Esophagus squamous epithelium (tissue), 4 donors: ENCODE measurements around the gene TRAK1.

Source experiments
- POLR2A ChIP-seq, 4 donors: fragments of 450-650 bp; IDR thresholded peaks; one replicate each; pipeline ENCODE4 v1.6.1; 2017; ENCODE audit warnings: antibody characterized with exemption in 4 of 4, mild to moderate bottlenecking in 4 of 4, moderate library complexity in 3 of 4
- TF ChIP-seq, protein P1 (sequence below), 6 experiments: fragments of 450-650 bp in 4 of 6; fragments of 200-600 bp in 2 of 6; sonication (generic) in 2 of 6; IDR thresholded peaks; one replicate each; pipeline ENCODE4 v1.5.1; 2016 to 2019; ENCODE audit warnings: antibody characterized with exemption in 6 of 6, mild to moderate bottlenecking in 4 of 6, moderate library complexity in 4 of 6

DNA sequence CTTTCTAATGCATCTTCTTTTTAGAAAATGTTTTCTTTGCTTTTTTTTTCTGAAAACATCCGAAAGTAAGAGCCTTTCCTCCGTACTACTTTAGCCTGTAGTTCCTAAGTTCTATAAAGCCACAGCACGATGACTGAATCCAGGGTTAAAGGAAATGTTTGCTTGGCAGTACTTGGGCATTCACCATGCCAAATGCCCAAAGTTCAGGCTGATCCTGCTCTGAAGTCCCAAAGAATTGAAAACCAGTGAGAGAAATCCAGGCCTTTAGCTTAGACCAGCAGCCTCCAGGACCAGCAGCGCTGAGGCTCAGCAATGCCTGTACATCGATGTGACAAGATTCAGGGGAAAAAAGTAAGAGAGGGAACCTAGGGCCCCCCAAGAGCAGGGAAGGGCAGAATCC lies 139.7 kb downstream of the TRAK1 start:
- TF ChIP-seq, protein P1, sequence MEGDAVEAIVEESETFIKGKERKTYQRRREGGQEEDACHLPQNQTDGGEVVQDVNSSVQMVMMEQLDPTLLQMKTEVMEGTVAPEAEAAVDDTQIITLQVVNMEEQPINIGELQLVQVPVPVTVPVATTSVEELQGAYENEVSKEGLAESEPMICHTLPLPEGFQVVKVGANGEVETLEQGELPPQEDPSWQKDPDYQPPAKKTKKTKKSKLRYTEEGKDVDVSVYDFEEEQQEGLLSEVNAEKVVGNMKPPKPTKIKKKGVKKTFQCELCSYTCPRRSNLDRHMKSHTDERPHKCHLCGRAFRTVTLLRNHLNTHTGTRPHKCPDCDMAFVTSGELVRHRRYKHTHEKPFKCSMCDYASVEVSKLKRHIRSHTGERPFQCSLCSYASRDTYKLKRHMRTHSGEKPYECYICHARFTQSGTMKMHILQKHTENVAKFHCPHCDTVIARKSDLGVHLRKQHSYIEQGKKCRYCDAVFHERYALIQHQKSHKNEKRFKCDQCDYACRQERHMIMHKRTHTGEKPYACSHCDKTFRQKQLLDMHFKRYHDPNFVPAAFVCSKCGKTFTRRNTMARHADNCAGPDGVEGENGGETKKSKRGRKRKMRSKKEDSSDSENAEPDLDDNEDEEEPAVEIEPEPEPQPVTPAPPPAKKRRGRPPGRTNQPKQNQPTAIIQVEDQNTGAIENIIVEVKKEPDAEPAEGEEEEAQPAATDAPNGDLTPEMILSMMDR (IDR thresholded peaks at IDR 0.05), result no peak
- no peak for TF ChIP-seq POLR2A (IDR thresholded peaks at IDR 0.05)
